HepG2 (cell line): ENCODE measurements around the gene PRSS36. TPM values are rescaled to one million over a fixed set of nuclear protein-coding genes. Genes with fewer than 3 reads are reported as not detected.

Experiments
- CCDC6 ChIP-seq: sonication (generic); formaldehyde crosslinking; IDR thresholded peaks from 2 replicates; pipeline ENCODE4 v1.8.1; 2022; ENCODE audit warnings: mild to moderate bottlenecking, missing genetic modification reagents, moderate library complexity
- GFI1 ChIP-seq: sonication (generic); formaldehyde crosslinking; IDR thresholded peaks from 2 replicates; pipeline ENCODE4 v1.5.0; 2020; ENCODE audit warnings: missing genetic modification reagents, mild to moderate bottlenecking, borderline replicate concordance
- KAT2B ChIP-seq: fragments of 150-350 bp; IDR thresholded peaks from 2 replicates; pipeline ENCODE4 v1.6.1; 2014; ENCODE audit warnings: low read depth, low read length, borderline replicate concordance
- PITX1 ChIP-seq: sonication (generic); formaldehyde crosslinking; IDR thresholded peaks from 2 replicates; pipeline ENCODE4 v1.5.1; 2020; ENCODE audit warnings: mild to moderate bottlenecking, missing genetic modification reagents
- REPIN1 ChIP-seq: sonication (generic); formaldehyde crosslinking; IDR thresholded peaks from 2 replicates; pipeline ENCODE4 v1.8.0; 2022; ENCODE audit warnings: missing genetic modification reagents, low read depth, mild to moderate bottlenecking, borderline replicate concordance
- SCMH1 ChIP-seq: sonication (generic); formaldehyde crosslinking; IDR thresholded peaks from 2 replicates; pipeline ENCODE4 v1.9.0; 2021; ENCODE audit warnings: missing genetic modification reagents, mild to moderate bottlenecking, borderline replicate concordance
- SMARCE1 ChIP-seq: fragments of 450-650 bp; IDR thresholded peaks from 2 replicates; pipeline ENCODE4 v1.6.1; 2017; ENCODE audit warnings: borderline replicate concordance
- ZNF253 ChIP-seq: sonication (generic); formaldehyde crosslinking; IDR thresholded peaks from 2 replicates; pipeline ENCODE4 v1.8.0; 2022; ENCODE audit warnings: mild to moderate bottlenecking, missing genetic modification reagents, borderline replicate concordance
- ZNF33B ChIP-seq: sonication (generic); formaldehyde crosslinking; IDR thresholded peaks from 2 replicates; pipeline ENCODE4 v1.5.1; 2020; ENCODE audit warnings: mild to moderate bottlenecking, missing genetic modification reagents
- ZNF343 ChIP-seq: sonication (generic); formaldehyde crosslinking; IDR thresholded peaks from 2 replicates; pipeline ENCODE4 v1.4.0; 2020; ENCODE audit warnings: mild to moderate bottlenecking, missing genetic modification reagents
- polyA plus RNA-seq, 8 experiments: library from polyadenylated mRNA; depleted of rRNA in 3 of 8; stranded (reverse) in 7 of 8; unstranded in 1 of 8; fragments of >200 nt; fragmentation: Illumina TruSeq in 4 of 8; extraction: Trizol in 4 of 8; gene quantifications; 2 replicates each; pipeline versions ENCODE4 v1.2.1 to v1.2.3, GENCODE V29; 2011 to 2016; ENCODE audit warnings: low read depth in 4 of 8, missing spikeins in 1 of 8, mixed read lengths in 1 of 8; ENCODE audit not compliant: insufficient read depth in 1 of 8
- total RNA-seq, 5 experiments: library from RNA; depleted of rRNA; stranded (reverse); fragments of >200 nt; fragmentation: Illumina TruSeq; extraction: Trizol; gene quantifications; 2 replicates each; pipeline ENCODE4 v1.2.3, GENCODE V29; 2016; ENCODE audit warnings: low read depth in 1 of 5
- TF ChIP-seq, protein P1 (sequence below), 2 experiments: IDR thresholded peaks; 2 replicates each; pipeline ENCODE4 v1.6.1; 2011 to 2012; ENCODE audit warnings: low read length in 2 of 2, borderline replicate concordance in 1 of 2, low read depth in 1 of 2, mild to moderate bottlenecking in 1 of 2, moderate library complexity in 1 of 2
- TF ChIP-seq, protein P2 (sequence below): sonication (generic); formaldehyde crosslinking; IDR thresholded peaks from 2 replicates; pipeline ENCODE4; 2020; ENCODE audit warnings: missing genetic modification reagents, mild to moderate bottlenecking, borderline replicate concordance
- TF ChIP-seq, protein P3 (sequence below): sonication (generic); formaldehyde crosslinking; IDR thresholded peaks from 2 replicates; pipeline ENCODE4 v1.5.0; 2020; ENCODE audit warnings: mild to moderate bottlenecking, missing genetic modification reagents, borderline replicate concordance
- TF ChIP-seq, protein P4 (sequence below): sonication (generic); formaldehyde crosslinking; IDR thresholded peaks from 2 replicates; pipeline ENCODE4 v1.5.1; 2020; ENCODE audit warnings: missing genetic modification reagents, mild to moderate bottlenecking, borderline replicate concordance

PRSS36 gene
- total and polyA plus RNA-seq, 2 of the 13 experiments (the other 11 are each of a cell fraction or from before 2014, with no cell fraction given): 1.5 to 2.1 TPM

DNA sequence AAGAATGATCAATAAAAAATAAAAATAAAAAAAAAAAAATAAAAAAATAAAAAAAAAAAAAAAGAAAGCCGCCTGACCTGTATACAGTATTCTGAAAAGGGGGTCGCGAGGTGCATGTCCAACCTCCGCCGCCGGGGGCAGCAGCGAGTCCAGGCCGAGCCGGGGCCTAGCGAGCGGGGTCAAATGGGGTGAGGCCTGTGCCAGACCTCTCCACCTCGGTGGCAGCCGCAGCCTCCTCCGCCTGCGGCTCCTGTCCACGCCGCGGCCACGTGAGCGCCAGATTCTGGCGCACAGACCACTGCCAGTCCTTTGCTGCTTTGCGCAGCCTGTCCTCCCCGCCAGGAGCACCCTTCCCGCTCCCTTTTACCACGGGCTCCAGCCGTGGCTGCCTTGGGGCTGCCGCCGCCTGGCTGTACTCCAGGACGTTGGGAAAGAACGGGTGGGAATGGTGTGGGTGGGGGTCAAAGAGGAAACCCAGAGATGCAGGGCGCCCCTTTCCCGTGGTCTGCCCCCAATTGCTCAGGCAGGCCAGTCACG is 44.1 kb downstream of the PRSS36 start (continued):
- TF ChIP-seq, protein P1, sequence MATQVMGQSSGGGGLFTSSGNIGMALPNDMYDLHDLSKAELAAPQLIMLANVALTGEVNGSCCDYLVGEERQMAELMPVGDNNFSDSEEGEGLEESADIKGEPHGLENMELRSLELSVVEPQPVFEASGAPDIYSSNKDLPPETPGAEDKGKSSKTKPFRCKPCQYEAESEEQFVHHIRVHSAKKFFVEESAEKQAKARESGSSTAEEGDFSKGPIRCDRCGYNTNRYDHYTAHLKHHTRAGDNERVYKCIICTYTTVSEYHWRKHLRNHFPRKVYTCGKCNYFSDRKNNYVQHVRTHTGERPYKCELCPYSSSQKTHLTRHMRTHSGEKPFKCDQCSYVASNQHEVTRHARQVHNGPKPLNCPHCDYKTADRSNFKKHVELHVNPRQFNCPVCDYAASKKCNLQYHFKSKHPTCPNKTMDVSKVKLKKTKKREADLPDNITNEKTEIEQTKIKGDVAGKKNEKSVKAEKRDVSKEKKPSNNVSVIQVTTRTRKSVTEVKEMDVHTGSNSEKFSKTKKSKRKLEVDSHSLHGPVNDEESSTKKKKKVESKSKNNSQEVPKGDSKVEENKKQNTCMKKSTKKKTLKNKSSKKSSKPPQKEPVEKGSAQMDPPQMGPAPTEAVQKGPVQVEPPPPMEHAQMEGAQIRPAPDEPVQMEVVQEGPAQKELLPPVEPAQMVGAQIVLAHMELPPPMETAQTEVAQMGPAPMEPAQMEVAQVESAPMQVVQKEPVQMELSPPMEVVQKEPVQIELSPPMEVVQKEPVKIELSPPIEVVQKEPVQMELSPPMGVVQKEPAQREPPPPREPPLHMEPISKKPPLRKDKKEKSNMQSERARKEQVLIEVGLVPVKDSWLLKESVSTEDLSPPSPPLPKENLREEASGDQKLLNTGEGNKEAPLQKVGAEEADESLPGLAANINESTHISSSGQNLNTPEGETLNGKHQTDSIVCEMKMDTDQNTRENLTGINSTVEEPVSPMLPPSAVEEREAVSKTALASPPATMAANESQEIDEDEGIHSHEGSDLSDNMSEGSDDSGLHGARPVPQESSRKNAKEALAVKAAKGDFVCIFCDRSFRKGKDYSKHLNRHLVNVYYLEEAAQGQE (IDR thresholded peaks at IDR 0.05; ENCODE audit: borderline replicate concordance in 1 of 2, low read depth in 1 of 2, low read length in 2 of 2): peak in 1 of 2 experiments; percentile 49; a peak in 1 of 4 replicates
- TF ChIP-seq SMARCE1 (no peak), ZNF33B (0 out of 2 replicates have a peak, but pooled peaks have one; percentile 80), SCMH1 (CRISPR knock-in tag) (no peak), GFI1 (CRISPR knock-in tag) (peak; percentile 71; the same call in 1 of the 2 replicates), REPIN1 (peak; percentile 93), PITX1 (CRISPR knock-in tag) (peak; percentile 95), ZNF253 (CRISPR knock-in tag) (peak; percentile 97), ZNF343 (CRISPR knock-in tag) (peak; percentile 84), KAT2B (no peak), CCDC6 (peak; percentile 98)
- TF ChIP-seq, protein P2, sequence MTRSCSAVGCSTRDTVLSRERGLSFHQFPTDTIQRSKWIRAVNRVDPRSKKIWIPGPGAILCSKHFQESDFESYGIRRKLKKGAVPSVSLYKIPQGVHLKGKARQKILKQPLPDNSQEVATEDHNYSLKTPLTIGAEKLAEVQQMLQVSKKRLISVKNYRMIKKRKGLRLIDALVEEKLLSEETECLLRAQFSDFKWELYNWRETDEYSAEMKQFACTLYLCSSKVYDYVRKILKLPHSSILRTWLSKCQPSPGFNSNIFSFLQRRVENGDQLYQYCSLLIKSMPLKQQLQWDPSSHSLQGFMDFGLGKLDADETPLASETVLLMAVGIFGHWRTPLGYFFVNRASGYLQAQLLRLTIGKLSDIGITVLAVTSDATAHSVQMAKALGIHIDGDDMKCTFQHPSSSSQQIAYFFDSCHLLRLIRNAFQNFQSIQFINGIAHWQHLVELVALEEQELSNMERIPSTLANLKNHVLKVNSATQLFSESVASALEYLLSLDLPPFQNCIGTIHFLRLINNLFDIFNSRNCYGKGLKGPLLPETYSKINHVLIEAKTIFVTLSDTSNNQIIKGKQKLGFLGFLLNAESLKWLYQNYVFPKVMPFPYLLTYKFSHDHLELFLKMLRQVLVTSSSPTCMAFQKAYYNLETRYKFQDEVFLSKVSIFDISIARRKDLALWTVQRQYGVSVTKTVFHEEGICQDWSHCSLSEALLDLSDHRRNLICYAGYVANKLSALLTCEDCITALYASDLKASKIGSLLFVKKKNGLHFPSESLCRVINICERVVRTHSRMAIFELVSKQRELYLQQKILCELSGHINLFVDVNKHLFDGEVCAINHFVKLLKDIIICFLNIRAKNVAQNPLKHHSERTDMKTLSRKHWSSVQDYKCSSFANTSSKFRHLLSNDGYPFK: peak; percentile 74; the same call in 1 of the 2 replicates
- TF ChIP-seq, protein P3, sequence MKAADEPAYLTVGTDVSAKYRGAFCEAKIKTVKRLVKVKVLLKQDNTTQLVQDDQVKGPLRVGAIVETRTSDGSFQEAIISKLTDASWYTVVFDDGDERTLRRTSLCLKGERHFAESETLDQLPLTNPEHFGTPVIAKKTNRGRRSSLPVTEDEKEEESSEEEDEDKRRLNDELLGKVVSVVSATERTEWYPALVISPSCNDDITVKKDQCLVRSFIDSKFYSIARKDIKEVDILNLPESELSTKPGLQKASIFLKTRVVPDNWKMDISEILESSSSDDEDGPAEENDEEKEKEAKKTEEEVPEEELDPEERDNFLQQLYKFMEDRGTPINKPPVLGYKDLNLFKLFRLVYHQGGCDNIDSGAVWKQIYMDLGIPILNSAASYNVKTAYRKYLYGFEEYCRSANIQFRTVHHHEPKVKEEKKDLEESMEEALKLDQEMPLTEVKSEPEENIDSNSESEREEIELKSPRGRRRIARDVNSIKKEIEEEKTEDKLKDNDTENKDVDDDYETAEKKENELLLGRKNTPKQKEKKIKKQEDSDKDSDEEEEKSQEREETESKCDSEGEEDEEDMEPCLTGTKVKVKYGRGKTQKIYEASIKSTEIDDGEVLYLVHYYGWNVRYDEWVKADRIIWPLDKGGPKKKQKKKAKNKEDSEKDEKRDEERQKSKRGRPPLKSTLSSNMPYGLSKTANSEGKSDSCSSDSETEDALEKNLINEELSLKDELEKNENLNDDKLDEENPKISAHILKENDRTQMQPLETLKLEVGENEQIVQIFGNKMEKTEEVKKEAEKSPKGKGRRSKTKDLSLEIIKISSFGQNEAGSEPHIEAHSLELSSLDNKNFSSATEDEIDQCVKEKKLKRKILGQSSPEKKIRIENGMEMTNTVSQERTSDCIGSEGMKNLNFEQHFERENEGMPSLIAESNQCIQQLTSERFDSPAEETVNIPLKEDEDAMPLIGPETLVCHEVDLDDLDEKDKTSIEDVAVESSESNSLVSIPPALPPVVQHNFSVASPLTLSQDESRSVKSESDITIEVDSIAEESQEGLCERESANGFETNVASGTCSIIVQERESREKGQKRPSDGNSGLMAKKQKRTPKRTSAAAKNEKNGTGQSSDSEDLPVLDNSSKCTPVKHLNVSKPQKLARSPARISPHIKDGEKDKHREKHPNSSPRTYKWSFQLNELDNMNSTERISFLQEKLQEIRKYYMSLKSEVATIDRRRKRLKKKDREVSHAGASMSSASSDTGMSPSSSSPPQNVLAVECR (CRISPR knock-in tag): peak; percentile 94
- TF ChIP-seq, protein P4, sequence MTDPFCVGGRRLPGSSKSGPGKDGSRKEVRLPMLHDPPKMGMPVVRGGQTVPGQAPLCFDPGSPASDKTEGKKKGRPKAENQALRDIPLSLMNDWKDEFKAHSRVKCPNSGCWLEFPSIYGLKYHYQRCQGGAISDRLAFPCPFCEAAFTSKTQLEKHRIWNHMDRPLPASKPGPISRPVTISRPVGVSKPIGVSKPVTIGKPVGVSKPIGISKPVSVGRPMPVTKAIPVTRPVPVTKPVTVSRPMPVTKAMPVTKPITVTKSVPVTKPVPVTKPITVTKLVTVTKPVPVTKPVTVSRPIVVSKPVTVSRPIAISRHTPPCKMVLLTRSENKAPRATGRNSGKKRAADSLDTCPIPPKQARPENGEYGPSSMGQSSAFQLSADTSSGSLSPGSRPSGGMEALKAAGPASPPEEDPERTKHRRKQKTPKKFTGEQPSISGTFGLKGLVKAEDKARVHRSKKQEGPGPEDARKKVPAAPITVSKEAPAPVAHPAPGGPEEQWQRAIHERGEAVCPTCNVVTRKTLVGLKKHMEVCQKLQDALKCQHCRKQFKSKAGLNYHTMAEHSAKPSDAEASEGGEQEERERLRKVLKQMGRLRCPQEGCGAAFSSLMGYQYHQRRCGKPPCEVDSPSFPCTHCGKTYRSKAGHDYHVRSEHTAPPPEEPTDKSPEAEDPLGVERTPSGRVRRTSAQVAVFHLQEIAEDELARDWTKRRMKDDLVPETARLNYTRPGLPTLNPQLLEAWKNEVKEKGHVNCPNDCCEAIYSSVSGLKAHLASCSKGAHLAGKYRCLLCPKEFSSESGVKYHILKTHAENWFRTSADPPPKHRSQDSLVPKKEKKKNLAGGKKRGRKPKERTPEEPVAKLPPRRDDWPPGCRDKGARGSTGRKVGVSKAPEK: peak; percentile 95; the same call in 1 of the 2 replicates
